8988T (cell line): ENCODE data around the gene GP5.

Source experiments
- DNase-seq: peaks from one replicate; pipeline ENCODE4 v3.0.0; 2011

GP5 gene

DNA sequence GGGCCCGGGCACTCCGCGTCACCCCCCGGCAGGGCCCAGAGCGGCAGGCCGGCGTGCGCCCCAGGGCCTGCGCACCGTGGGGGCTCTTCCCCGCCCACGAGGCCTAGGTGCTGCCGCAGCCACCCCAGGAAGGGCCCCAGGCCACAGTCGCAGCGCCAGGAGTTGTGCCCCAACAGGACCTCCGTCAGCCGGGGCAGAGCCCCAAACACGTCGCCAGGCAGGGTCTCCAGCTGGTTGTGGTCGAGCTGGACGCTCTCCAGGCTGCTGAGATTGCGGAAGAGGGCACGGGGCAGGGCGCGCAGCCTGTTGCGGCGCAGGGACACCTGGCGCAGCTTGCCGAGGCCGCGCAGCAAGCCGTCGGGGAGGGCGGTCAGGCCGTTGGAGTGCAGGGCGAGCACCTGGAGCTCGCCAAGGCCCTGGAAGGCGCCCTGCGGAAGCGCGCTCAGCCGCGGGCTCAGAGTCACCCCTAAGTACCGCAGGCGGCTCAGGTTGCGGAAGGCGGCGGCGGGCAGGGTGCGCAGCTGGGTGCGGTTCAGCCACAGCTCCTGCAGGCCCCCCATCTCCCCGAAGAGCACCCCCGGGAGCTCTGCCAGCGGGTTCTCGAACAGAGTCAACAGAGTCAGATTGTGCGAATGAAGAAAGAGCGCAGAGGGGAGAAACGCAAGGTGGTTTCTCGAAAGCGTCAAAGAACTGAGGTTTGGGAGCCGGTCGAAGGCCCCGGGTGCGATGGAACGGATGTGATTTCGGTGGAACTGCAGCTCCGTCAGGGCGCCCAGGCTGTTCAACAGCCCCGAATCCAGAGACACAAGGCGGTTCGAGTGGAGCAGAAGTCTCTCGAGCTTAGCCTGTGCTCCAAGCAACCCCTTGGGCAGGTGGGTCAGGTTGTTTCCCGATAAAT, 2.0 kb downstream of the GP5 start:
- no peak for DNase-seq

DNA sequence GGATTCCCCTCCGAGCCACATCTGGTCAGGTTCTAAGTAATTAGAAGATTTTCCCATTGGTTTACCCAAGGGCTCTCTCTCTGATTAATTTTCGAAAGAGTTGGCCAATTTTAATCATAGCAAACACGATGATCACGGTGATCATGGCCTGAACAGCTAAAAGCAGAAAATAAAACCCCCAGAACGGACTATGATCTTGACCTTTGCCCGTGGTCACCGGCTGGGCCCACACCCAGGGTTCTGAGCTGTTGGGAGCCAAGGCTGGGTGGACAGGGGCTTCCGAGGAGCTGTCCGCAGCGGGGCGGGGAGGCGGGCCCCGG, 2.6 kb downstream of the GP5 start:
- no peak for DNase-seq

DNA sequence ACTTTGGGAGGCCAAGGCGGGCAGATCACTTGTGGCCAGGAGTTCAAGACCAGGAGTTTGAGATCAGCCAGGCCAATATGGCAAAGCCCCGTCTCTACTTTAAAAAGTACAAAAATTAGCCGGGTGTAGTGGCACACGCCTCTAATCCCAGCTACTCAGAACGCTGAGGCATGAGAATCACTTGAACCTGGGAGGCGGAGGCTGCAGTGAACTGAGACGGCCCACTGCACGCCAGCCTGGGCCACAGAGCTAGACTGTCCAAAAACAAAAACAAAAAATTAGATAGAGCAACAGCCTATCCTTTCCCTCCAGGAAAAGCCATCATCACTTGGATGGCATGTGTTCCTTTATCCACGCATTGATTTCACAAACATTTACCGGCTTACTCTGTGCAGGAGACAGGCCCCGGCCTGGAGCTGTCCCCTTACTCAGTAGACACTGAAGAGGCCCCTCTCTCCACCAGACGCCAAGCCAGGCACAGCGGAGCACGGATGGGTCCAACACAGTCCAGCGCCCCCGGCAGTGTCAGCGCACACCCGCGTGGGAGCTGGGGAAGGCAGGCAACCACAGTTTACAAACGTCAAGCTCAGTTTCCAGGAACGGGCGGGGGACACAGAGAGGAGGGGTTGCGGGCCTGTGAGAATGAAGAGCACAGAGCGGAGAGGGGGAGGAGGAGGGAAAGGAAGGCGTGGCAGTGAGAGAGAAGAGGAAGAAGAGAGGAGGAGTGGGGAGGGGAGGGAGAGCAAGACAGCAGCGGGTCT, 3.1 kb downstream of the GP5 start:
- DNase-seq: no peak

DNA sequence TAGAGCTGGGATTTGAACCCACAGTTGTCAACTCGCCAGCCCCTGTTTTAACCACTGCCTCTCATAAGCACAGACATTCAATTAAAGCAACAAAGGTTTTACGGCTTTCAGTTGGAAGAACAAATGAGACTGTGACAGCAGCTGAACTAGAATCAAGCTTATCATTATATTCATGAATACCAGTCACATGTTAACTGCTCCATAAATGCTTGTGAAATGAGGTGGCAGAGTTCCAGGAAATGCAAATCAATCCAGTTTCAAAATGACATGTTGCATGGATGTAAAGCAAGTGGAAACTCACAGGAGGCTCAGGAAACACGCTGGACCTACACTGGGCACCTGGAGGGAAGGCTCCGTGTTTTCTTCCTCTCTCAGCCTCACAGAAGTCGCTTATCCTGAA, 3.9 kb downstream of the GP5 start:
- no peak for DNase-seq

DNA sequence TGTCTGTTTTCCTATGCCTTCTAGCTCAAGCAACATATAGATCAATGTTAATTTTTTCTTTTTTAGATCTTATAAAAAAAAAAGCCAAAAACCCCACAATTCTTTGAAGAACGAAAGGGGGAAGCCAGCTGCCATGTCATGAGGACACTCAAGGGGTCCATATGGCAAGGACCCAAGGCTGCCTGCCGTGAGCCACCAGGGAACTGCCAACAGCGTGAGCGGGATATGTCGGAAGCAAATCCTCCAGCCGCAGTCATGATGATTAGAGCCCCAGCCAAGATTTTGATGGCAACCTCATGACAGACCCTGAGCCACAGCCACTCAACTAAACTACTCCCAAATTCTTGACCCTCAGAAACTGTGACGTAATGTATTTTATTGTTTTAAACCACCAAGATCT, 6.5 kb downstream of the GP5 start:
- no peak for DNase-seq

DNA sequence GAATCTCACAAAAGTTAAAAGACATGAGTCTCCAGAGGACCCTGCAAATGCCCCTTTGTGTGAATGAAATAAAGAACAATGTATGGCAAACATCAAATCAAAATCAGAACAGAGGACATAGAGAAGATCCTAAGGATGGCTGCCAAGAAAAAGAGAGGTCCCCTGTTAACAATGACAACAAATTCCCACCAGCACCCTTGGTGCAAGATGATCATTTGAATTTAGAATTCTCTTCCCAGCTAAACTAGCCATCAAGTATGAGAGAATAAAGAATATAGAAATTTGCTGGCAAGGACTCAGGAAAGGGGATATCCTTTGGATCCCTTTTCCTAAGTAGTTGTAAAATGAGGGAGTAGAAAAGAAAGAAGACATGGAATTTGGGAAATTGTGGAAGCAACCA, 8.2 kb downstream of the GP5 start:
- DNase-seq: no peak

DNA sequence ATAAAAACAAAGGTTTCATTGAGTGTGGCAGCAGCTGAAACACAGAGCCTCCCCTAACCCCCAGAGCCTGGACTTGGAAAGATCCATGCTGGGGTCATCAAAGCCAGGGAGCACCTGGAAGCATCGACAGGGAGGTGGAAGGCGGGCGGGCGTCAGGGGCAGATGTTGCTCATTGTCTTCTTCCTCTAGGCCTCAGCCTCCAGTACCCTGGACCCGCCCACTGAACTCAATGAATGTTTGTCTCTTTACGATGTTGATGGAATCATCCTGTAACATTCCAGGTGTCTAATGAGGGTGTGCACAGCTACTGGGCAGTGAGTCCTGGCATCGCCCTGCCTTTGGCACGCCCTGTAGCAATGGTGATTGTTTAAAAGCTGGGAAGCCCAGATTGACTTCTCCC, 9.8 kb downstream of the GP5 start:
- DNase-seq: no peak

DNA sequence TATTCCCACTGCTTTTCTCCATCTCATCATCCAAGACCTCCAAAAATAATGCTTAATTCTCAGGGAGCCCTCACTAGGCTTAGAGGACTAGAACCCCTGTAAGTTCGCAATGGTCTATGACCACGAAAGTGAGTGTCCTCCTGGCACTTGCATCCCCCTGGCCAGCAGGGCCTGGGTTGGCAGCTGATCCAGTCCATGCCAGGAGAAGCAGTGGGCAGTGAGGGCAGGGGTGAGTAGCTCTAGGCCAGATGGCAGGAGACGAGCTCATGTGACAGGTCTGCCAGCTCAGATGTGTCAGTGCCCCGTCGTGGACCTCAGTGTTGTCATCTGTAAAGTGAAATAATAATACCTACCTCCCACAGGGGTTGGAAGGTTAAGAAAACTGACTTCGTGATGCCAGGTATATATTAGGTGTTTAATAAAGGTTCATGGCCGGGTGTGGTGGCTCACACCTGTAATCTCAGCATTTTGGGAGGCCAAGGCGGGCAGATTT, 11.1 kb downstream of the GP5 start:
- DNase-seq: no peak

DNA sequence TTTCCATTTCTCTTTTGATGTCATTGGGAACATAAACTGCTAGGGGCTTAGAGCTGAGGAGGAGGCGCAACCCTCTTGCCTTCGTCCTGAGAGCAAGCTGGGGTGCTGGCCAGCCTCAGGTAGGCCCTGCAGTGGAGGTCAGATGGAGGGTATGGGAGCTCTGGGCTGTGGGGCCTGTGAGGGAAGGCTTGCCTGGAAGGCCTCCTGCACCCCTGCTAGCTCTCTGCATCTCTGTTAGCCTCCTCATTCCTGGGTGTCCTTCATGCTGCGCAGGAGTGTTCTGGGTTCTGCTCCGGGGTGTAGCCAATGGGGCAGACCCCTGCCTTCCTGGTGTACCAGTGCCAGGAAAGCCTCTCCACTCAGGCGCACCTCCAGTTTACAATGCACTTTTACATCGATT, 11.8 kb downstream of the GP5 start:
- no peak for DNase-seq

DNA sequence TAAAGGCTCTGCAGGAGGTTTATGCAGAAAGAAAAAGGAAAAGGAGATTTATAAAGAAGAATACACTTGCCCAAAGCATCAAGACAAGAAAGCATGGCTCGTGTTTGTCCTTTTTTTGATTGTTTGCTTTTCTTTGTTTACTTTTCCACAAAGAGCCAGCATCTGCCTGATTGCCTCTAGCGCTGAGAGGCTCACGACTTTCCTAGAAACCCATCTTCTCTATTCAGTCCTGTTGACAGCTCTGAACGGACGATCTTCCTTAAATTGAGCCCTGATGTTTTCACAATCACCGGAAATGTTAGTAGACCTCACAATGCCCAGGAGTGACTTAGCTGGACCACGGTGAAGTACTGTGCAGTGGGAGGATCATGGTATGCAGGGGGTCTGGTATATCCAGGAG, 12.4 kb downstream of the GP5 start:
- DNase-seq: no peak

DNA sequence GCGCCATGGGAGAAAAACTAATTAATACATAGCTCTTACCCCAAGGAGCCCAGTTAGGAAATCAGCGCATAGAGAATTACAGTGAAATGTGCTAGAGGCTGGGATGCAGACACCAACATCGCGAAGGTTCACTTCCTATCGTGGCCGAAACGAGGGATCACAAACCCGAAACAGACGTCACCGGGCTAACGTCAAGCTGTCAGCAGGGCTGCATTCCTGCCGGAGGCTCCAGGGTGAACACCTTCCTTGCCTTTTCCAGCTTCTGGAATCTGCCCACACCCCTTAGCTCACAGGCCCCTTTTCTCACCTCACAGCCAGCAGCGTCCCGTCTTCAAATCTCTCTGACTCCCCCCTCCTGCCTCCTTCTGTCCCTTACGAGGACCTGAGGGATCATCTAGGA, 13.0 kb downstream of the GP5 start:
- DNase-seq: no peak

DNA sequence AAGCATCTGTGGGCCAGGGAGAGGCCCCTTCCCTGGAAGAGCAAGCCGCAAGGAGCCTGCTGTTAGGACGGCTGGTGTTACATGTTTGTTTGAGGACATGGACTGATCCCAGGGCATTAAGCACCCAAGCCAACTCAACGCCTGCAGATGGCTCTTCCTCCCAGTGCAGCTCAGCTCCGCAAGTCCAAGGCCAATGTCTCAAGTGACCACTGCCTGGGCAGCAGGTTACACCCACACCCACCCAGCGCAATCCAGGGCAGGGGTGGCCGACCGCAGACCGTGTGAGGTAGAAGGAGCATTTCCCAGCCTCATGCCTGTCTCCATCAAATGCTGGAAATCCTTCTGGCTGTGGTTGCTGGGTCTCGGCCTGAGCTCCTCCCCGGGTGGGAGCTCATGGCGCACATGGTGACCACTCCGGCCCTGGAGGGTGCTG, 14.5 kb downstream of the GP5 start:
- no peak for DNase-seq

DNA sequence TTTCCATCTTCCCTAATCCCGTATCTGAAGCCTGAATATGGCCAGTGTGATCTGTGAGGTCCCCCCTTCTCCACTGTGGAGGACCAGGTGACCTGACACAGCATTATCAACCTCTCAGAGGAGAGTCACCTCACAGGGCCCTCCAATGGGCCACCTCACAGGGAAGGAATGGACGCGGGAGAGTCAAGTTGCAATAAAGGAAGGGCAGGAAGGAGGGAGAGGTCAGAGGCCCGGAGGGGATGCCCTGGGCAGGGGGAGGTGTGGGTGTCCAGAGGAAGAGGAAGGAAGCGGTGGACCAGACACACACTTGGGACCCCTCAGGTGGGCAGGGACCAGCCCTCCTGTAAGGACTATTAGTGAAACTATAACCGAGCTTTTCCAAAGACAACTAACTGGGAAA, 14.9 kb downstream of the GP5 start:
- no peak for DNase-seq

DNA sequence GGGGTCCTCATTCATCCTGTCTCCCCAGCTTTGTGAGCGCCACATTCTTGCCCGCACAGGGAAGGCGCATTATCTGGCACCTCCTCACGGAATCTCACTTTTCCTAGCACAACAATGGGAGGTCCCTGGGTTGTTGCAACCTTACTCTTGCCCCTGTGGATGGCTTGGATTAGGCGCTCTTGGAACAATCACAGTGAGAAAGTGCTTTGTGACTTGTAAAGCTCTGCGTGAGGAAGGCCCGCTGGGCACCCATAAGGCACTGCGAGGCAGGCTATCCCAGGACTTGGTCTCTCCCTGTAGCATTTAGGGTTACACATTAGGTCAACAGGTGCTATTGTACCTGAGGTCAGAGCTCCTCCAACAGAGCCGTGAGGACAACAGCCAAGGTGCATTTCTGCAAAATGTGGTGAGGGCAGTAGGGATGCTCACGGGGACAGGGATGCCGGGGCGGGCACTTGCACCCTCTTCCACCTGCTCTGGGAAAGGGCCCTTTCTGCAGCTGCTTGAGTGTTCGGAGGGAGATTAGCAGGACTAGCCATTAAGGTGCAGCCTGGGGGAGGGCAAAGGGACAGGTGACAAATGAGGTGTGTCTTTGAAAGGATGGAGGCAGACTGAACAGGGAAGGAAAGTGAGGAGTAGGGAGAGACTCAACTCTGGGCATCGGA, 15.7 kb downstream of the GP5 start:
- no peak for DNase-seq

DNA sequence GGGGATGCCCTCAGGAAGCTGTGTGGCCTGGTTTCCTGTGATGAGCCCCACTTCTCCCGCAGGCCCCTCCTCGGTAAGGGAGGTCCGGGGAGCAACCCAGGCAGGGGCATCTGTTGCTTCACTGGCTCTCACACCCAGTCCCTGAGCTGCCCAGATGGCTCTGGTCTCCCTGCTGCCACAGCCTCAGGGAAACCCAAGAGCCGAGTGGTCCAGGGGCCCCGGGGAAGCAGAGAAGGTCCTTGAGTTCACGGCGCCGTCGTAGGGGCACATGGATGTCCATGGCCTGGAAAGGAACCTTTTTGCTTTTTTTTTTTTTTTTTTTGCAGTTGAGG, 16.2 kb downstream of the GP5 start:
- peak; percentile 17 for DNase-seq

DNA sequence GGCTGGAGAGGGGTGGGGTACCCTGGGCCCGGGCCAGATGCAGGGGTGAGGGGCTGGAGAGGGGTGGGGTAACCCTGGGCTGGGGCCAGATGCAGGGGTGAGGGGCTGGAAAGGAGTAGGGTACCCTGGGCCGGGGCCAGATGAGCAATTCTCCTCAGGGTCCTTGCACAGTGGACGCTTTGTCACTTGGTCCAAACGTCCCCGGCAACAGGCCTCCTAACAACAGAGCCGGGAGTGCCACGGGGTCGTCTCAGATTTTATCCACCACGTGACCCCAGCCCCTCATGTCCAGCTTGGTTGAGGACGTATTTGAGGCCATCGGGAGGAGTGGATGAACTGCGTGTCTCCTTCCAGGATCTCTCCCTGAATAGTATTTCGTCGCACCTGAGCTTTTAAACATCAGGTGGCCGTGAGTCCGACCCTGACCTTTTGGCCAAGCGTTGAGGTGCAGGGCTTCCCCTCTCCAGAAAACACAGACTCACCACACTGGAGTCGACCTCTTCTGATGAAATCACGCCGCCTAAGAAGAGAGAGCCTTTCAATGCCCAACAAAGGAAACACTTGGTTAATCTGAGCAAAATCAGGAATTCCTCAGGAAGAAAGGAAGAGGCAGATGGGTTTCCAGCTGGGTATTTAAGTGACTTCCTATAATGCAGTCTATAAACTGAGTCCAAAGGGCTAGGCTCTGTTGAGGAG, 16.7 kb downstream of the GP5 start:
- peak; percentile 6 for DNase-seq

DNA sequence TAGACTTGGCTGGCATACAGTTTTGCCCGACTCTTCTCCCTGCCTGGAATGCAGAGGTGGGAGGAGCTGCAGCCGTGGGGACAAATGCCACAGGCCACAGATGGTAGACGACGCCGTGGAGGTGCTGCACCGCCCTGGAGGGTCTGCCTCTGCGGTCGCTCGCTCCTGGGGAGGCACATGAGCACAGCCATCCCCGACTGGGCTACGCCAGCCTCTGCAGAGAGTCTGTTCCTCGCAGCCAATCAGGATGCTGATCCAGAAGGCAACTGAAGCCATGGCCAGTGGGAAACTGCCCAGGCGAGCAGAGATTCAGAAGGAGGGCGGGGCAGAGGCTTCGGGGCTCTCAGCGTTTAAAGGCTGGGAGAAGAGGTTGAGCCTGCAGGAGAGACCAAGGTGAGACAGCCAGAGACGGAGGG, 17.6 kb downstream of the GP5 start:
- no peak for DNase-seq

DNA sequence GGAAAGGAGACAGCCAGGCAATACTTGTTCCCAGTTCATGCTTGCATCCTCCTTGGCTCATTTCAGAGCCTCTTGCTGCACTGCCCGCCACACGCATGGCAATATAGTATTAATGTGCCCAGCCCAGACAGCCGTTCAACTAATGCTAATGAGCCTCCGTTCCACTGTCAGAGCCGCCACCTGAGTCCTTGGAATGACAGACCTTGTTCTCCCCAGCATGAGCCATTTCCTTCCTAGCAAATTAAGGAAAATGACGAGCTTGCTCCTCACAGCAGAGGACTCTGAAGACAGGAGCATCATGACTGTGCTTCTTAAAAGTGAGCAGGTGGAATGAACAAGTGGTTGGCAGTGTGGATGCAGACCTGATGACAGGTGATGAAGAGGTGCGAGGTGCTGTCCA, 18.7 kb downstream of the GP5 start:
- DNase-seq: no peak

DNA sequence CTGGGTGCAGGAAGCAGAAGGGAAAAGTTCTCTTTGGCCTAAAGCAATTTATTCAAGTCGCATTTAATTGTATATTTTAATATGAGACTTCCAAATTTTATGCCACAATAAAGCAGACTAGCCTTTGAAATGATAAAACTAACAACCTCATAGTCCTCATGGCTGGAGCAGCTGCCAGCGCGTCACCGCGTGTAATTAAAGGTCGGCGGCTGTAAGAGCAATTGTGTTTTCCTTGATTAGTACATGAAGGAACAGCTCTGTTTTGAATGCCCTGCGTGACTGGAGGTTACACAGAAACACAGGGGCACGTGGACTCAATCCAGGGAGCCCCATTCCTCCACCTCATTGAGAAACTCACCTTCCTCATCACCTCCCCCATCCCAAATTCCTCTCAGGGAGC, 19.4 kb downstream of the GP5 start:
- no peak for DNase-seq

DNA sequence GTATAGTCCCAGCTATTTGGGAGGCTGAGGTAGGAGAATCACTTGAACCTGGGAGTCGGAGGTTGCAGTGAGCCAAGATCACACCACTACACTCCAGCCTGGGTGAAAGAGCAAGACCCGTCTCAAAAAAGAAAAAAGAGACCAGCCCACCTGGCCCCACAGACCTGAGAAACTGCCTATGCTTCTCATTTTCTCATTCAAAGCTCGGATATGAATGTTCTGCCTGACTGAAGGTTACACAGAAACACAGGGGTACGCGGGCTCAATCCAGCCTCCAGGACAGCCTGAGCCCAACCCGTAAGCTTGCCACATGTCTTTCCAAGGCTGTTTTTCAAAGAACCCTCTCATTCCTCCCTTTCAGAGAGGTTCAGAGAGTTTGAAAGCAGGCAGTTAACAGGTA, 19.8 kb downstream of the GP5 start:
- no peak for DNase-seq

DNA sequence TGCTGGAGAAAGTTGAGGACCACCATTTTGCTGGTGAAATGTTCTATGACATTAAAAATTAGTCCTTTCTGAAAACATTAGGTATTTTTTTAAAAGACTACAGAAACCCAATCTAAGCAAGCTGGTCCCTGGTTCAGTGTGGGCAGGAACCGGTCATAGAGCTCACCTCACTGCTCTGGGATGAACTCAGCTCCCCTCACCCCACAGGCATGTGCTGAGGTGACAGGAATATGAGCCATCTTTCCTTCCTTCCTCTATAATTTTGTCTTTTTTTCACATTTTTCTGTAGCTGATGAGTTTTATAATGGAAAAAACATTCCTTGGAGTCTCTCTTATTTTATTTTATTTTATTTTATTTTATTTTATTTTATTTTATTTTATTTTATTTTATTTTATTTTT, 21.4 kb downstream of the GP5 start:
- no peak for DNase-seq

DNA sequence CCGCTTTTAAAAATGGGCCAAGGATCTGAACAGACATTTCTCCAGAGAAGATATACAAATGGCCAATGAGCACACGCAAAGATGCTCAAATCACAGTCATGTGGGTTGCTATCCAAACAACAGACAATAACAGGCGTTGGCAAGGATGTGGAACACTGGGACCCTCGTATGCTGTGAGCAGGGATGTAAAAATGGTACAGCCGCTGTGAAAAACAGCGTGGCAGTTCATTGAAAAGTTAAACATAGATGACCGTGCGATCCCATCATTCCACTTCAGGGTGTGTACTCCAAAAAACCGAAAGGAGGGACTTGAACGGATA, 22.9 kb downstream of the GP5 start:
- DNase-seq: no peak

DNA sequence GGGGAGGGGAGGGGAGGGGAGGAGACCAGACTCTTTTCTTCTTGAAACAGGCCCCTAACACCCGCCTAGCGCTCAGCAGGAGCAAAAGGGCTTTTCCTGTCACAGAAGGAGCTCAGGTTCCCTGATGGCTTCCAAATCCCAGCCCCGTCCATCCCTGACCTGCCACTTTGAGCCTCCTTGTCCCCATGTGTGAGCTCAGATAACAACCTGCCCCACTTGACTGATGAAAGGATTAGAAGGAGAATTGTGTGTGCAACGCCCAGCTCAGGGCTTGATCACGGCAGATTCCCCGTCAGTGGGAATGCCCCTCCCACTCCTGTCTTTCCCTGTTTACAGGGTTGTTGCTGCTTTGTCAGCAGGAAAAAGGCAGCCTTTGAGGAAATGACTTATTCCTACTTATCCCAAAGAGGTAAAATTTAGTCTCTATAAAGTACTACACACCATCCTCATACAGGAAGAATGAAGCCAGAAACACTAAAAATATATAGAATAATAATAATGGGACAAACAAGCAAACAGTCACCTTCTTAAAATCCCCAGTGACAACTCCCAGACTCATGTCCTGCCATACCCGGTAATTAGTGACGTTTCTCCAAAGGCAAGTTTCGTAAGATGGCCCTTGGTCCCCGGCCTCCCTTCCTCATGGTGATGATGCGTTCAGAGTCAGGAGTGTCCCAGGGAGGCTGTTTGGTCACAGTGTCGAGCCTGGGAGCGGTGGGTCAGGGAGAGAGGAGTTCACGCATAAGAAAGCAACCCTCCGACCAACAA, 23.4 kb downstream of the GP5 start:
- no peak for DNase-seq
